T-helper 2 cell treated with Interferon-gamma antibody and Interleukin-4, amounts not matched to agents 100 ng/mL and 5 ng/mL, for 36 hours (primary cell): ENCODE measurements around the gene BACH1. TPM values are rescaled to one million over a fixed set of nuclear protein-coding genes. Genes with fewer than 3 reads are reported as not detected.
"Not testable (repeated sequence)": the region's sequence is repeated elsewhere in the genome, so short reads cannot be mapped to it uniquely, and the experiment has no call there.

Experiments
- intact Hi-C: fragments of 100-400 bp; cut with micrococcal nuclease; formaldehyde crosslinking; loops from one replicate; pipeline ENCODE4 v1.15.1; 2023
- total RNA-seq: library from RNA; stranded (reverse); gene quantifications from 2 replicates; pipeline ENCODE4 v1.2.3, GENCODE V29; 2022

The BACH1 gene
- 23.7 and 25.2 TPM in 2 replicates for total RNA-seq

DNA sequence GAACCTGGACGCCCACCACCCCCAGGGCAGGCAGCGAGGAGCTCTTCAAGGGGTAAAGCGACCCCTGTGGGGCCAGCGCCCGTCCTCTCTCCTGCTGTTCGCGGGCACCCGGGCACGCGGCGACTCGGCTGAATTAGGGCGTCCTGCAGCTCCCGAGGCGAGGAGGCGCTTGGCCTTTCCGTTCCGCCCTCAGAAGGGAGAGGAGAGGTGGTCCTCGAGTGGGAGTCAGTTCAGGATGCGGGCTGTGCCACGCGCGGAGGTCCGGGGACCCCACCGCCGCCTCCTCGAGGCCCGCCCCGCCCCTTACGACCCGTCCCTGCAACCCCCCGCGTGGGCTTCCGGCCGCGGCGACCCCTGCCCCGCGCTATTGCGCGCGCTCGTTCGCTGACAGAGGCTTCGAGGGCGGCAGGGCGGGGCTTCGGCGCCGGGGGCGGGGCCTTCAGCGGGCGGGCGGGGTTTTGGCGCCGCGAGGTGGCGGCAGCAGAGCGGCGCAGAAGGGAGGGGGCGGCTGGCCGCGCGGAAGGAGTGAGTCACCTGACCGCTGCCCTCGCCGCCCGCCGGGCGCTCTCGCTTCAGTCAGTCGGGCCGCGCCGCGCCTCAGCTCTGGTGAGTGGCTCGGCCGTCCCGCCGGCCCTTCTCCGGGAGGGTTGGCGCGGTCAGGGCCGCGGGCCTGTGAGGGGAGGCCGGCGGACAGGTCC lies at the start of gene BACH1:
Gene BACH1, plus strand, starts transcription at position 575 of the 698 bp plus-strand sequence. CDS start 22,359 bp downstream, outside the sequence.
- intact Hi-C loops: loop anchor here (1.0 to 5.0 kb wide), 8 partner anchors 49 to 413 kb away; partner anchors contain the start of genes CCT8, LTN1 and USP16

DNA sequence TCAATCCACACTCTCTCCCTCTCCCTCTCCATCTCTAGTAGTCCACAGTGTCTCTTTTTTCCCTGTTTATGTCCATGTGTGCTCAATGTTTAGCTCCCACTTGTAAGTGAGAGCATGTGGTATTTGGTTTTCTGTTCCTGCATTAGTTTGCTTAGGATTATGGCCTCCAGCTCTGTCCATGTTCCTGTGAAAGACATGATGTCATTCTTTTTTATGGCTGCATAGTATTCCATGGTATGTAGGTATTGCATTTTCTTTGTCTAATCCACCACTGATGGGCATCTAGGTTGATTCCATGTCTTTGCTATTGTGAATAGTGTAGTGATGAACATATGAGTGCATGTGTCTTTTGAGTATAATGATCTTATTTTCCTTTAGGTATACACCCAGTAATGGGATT lies 49.4 kb upstream of the BACH1 start:
- intact Hi-C loops: not testable (repeated sequence)

DNA sequence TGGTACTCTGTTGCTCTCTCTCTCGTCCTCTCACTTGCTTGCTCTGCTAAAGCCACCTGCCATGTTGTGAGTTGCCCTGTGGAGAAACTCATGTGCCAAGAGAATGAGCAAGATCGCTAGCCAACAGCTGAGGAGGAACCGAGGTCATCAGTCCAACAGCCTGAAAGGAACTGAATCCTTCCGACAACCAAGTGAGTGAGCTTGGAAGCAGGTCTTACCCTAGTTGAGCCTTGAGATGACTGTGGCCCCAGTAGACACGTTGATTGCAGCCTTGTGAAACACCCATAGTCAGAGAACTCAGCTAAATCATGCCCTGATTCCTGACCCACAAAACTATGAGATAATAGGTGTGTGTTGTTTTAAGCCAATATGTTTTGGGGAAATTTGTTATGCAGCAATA lies 48.1 kb upstream of the BACH1 start:
- intact Hi-C loops: no loop called here

DNA sequence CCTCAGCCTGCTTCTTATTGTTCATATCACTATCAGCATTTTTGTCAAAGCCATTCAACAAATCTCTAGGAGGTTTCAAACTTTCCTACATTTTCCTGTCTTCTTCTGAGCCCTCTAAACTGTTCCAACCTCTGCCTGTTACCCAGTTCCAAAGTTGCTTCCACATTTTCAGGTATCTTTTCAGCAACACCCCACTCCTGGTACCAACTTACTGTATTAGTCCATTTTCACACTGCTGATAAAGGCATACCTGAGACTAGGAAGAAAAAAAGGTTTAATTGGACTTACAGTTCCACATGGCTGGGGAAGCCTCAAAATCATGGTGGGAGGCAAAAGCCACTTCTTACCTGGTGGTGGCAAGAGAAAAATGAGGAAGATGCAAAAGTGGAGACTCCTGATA lies 44.9 kb upstream of the BACH1 start:
- intact Hi-C loops: not testable (repeated sequence)

DNA sequence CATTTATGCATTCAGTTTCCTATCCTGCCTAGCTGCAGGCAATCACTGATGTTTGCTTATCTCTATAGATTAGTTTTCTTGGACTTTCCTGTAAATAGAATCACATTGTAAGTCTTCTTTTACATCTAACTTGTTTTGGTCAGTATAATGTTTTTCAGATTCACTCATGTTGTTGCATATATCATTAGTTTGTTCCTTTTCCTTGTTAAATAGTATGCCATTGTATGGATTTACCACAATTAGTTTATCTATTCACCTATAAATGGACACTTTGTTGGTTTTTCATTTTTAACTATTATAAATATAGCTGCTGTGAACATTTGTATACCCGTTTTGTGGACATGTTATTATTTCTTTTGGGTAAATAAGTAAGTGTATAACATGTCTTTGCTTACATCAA lies 44.2 kb upstream of the BACH1 start:
- intact Hi-C loops: no loop called here

DNA sequence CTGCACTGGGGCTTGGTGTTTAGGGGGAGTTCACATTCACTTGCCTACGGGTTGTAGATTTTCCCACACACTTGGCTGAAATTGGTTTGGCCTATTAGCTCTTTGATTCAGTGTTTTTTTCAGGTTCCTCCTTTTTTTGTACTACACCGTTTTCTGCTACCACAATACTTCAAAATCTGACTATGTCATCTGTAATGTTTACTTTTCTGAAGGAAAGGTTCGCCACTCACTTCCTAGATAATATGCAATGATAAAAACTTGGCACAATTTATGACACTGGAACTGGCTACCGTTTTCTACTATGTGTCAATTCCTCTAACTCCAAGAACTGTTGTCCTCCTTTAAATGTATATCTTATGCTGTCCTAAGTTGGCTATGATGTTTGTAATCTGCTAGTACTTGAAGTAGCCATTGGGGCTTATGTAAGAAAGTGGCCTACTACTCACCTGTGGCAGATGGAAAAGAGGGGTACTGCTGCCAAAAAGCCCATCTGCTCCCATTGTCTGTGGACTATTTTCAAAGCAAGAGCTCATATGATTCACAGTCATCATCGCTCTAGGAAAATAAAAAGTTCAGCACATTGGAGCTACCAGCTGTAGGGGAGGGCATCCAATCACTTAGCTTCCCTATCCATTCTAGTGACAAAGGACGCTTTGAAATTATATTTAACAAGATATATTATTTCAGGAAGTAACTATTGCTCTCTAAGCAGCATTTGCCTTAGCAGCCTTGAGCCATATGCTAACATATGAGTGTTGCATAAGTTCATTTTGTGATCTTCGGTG lies 42.4 kb upstream of the BACH1 start:
- intact Hi-C loops: no loop called here

DNA sequence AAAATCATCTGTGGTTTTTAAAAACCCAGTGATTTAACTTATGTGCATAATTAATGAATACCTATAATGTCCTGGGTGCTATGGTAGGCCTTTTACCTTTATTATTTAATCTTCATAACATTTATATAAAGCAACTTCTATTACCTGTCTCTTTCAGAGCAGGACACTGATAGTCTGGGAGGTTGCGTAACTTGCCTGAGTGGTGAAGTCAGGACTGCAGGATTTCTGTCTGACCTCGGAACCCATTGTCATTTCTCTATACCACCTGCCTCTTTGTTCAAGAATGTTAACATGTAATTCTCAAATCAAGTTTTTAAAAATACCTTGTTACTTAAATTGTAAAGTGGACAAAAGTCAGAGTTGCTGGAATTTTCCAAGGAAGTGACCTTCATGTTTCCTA lies 41.0 kb upstream of the BACH1 start:
- intact Hi-C loops: no loop called here

DNA sequence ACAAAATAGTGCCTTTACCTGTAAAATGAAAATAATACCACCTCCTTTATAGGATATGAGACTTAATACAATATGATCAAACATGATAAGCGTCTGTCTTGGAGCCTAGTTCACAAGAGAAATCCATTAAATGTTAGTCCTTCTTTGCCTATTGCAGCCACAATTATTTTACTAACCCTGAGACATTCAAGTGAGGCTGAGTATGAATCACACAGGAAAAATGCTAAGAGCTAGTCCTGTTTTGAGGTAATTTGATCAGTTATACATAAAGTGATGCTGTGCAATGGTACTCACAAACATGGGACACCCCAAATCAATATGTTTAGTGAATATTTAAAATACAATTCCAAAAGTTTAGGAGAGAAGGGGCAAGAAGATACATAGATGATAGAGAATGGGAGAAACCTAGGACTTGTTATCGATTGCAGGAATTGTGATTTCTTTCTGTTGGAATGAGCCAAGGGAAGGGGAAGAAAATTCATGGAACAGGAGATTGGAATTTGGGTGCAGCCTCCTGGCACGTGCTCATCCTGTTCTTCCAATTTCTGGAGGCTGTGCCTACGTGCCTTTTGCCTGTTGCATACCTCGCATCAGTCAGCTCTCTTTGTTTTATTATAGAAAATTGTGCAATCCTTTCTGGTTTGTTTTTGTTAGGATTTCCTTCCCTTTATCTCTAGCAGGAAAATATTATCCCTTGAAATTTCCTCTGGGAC lies 39.9 kb upstream of the BACH1 start:
- intact Hi-C loops: no loop called here

DNA sequence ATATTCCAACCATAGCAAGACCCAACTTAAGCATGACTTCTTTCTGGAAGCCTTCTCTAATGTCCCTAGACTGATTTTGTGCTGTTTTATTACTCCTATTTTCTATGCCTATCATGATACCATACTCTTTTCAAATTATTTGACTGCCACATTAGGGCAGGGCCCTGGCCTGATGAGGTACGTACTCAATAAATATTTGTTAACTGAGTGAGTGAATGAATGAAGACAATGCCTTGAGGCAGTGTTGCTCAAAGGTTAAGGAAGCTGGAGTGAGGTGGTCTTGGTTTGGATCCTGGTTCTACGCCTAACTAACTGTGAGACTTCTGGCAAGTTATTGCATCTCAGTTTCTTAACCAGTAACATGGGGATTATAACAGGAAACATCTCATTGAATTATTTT lies 38.3 kb upstream of the BACH1 start:
- intact Hi-C loops: no loop called here

DNA sequence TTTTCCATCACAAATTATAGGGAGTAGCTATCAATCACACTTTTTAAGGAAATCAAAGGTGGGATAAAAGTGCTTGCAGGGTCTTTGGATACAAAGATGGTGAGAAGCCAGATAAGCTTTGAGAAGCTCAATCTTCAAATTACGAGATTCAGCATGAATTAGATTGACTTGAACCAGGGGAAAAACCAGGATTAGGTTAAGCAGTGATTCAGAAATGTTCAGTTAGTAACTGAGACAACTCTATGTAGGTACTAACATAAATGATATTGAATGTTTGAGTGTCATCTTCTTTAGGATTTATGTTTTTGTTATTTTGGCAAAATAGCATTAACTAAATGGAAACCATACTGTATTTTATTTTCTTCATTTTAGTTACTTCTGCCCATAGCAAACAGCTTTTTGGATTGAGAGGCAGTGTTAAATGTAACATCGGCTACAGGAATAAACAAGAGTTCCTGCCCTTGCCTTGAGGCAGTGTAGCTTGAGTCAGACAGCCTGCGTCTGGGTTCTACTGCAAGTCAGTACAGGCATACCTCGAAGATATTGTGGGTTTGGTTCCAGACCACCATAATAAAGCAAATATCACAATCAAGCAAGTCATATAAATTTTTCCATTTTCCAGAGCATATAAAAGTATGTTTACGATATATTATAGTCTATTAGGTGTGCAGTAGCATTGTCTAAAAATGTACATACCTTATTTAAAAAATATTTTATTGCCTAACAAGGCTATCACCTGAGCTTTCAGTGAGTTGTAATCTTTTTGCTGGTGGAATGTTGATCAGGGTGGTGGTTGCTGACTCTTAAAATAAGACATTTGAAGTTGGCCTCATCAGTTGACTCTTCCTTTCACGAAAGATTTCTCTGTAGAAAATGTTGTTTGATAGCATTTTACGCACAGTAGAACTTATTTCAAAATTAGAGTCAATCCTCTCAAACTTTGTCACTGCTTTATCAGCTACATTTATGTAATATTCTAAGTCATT lies 36.9 kb upstream of the BACH1 start:
- intact Hi-C loops: no loop called here

DNA sequence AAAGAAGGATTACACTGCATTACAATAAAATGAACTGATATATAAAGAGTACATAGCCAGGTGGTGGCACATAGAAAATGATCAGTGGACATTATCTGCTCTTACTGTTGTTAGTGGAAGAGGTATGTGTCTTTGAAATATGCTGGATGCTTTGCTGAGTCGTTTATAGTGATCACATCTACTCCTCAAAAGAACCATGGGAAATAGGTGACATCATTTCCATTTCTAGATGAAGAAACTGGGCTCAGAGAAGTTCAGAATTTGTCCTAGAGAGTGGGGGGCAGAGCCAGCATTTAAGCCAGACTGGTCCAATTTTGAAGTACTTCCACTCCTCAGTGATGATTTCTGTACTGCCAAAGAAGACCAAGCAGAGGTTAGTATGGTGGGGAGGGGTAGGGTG lies 34.0 kb upstream of the BACH1 start:
- intact Hi-C loops: no loop called here

DNA sequence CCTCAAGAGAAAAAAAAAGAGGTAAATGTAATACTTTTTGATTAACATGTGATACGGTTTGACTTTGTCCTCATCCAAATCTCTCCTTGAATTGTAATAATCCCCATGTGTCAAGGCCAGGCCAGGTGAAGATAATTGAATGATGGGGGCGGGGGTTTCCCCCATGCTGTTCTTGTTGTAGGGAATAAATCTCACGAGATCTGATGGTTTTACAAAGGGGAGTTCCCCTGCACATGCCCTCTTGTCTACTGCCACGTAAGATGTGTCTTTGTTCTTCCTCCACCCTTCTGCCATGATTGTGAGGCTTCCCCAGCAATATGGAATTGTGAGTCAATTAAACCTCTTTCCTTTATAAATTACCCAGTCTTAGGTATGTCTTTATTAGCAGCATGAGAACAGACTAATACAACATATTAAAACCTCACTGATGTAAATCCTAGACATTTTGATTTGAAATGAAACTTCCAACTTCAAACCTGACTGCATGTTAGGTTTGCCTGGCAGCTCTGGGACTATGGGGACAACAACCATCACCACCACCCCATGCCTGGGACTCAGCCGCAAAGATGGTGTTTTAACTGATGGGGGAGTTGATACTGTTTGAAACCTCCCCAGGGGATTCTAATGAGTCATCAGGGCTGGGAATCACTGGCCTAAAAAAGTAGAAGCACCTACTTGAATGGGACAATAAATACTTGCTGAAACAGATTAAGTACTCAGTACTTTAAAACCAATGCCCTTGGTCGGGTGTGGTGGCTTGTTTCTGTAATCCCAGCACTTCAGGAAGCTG lies 32.8 kb upstream of the BACH1 start:
- intact Hi-C loops: no loop called here

DNA sequence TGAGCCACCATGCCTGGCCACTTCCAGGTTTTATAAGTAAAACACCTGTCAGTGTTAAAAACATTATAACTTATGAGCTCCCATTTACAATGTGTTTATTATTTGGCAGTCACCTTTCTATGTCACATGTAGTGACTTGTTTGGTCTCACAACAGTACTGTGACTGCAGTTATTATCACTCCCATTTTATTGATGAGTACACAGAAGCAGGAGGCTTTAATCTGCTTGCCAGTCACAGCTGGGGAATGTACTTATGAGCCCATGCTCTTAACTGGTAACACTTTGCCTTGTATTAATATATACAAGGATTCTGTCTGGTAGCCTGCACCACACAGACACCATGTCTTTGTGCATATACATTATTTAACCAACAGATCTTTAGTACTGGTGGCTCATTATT lies 31.1 kb upstream of the BACH1 start:
- intact Hi-C loops: no loop called here

DNA sequence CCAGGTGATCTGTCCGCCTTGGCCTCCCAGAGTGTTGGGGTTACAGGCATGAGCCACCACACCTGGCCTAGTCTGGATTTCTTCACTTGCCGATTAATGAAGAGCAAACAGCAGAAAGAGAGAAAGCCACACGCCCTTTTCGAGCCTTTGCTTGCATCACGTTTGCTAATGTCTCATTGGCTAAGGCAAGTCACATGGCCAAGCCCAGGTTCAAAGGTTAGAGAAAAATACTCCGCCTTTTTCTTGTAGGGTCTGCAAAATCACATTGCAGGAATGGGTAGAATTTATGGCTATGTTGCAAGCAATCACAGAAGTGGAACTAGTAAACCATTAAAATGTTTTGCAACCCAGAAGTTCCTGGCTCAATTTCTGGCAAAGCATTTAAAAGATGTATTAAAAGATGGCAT lies 26.8 kb upstream of the BACH1 start:
- intact Hi-C loops: no loop called here

DNA sequence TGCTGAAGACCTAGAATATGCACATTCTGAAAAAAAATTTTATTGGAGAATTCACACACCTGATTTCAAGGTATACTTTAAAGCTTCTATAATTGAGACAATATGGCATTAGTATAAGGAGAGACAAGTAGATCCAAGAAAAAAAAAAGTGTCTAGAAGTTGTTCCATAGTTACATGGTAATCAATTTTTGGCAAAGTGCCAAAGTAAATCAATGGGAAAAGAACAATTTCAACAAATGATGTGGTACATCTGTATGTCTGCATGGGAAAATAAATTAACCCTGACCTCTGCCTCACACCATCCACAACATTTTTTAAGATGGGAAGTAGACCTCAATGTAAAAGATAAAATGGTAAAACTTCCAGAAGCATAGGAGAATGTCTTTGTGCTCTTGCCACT lies 21.3 kb upstream of the BACH1 start:
- intact Hi-C loops: no loop called here

DNA sequence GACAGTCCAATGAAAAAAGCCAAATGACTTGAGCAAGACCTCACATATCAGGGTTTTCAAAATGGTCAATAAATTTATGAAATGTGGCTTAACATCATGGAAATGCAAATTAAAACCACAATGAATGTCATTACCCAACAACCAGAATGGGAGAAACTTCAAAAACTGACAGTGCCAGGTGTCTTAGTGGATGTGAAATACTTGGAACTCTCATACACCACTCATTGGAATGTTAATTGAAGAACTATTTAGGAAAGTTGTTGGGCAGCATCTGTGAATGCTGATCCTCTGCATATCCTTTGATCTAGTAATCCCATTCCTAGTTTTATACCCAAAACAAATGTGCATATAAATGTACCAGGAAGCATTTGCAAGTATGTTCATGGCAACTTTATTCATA lies 19.2 kb upstream of the BACH1 start:
- intact Hi-C loops: no loop called here

DNA sequence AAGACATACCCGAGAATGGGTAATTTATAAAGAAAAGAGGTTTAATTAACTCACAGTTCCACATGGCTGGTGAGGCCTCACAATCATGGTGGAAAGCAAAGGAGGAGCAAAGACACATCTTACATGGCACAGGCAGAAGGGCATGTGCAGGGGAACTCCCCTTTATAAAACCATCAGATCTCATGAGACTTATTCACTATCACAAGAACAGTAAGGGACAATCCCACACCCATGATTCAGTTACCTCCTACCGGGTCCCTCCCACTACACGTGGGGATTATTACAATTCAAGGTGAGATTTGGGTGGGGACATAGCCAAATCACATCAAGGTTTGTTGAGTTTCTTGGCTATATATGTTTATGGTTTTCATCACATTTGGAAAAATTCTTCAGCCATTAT lies 16.9 kb upstream of the BACH1 start:
- intact Hi-C loops: not testable (repeated sequence)

DNA sequence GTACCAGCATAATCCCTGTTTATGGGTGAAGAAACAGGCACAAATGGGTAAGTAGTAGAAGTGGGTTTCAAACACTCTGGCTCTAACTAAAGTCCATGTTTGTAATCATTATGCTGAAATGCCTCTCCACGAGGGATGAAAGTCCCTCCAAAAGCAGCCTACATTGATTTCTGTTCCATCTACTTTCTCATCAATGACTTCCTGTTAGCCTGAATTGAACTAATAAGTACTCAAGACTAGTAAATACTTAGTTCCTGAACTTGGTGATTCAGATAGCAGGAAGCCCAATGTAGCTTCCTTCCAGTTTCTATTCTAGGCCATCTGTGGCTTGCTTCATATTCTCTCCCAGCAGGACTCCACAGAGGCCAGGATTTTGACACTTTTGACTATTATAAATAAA lies 11.3 kb upstream of the BACH1 start:
- intact Hi-C loops: no loop called here

DNA sequence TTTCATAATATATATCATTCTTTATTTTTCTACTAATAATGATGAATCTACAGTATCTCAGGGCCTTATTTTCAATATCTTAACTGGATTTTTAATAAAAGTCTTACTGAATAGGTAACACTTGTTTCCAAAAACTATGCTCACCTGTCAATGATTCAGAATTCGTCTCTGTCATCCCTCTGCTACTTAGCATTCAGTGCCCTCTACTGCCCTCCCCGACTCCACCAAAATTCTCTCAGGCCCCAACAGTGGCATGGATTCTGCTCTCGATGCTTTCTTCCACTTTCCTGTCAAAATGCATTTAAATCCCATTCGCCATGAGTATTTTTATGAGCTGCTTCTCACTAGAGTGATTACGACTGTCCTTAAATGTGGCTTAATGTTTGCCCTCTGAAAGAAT lies 10.5 kb upstream of the BACH1 start:
- intact Hi-C loops: no loop called here

DNA sequence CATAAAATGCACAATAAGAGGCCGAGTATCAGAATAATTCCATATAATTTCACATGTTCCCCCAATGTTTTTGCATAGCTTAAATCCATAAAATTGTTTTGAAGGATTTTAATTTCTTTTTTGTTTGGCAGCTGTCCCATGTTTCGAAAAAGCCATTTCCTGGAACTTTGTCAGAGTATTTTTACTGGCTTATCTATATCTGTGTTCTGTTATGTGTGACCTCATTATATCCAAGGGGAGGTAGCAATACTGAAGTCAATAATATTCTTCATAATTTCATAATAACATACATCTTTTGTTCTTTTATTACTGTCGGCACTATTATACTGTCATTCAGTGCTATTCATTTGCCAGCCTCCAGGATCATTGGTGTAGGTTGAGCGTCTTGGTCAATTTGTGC lies 9.4 kb upstream of the BACH1 start:
- intact Hi-C loops: no loop called here
